Measurements from ENCODE around the gene HTATIP2. TPM values are rescaled to one million over a fixed set of nuclear protein-coding genes. Genes with fewer than 3 reads are reported as not detected.

HTATIP2 gene
- total and polyA plus RNA-seq, 9 of the 15 experiments (the other 6 are each of a cell fraction or from before 2014, with no cell fraction given) = 48.3 to 90.9 (median 64.4) TPM

DNA sequence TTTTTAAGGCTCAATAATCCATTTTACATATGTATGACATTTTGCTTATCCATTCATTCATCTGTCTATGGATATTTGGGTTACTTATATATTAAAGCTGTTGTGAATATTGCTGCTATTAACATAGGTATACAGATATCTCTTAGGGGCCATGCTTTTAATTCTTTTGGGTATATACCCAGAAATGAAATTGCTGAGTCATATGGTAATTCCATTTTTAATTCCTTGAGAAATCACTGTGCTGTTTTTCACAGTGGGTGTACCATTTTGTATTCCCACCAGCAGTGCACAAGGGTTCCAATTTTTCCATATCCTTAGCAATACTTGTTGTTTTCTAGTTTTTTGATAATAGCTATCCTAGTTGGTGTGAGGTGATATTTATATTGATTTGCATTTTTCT, 43.0 kb downstream of the HTATIP2 start:
- H3K4me2 ChIP-seq (ENCODE audit: insufficient read depth, low read length) = no peak overlapping the region
- H2AFZ ChIP-seq (ENCODE audit: low read depth, low read length) = no peak overlapping the region
- in situ Hi-C loops (cut with MboI) = no loop called here
- no peak overlapping the region for H3K4me3 ChIP-seq
- ChIA-PET CTCF (ENCODE audit: low intra/inter-chr PET ratio) (no interaction called here), POLR2A (no interaction called here)
- no peaks in the 10 kb centered on the region for H3K79me2 ChIP-seq (ENCODE audit: control insufficient read depth, insufficient read depth, low read length)
- no peak overlapping the region for H3K27ac ChIP-seq (ENCODE audit: extremely low read depth, low read depth, low read length)
- no peak for TF ChIP-seq HEY1 (CRISPR knock-in tag; IDR thresholded peaks at IDR 0.05; ENCODE audit: borderline replicate concordance)
- TF ChIP-seq HNRNPH1 (optimal IDR thresholded peaks at IDR 0.05; ENCODE audit: low read depth, low read length) = no peak
- peak; percentile 31; the same call in 1 of the 2 replicates for TF ChIP-seq NFE2L1 (tag; IDR thresholded peaks at IDR 0.05; ENCODE audit: borderline replicate concordance, low read depth)
- peak; percentile 66 for TF ChIP-seq C11orf30 (IDR thresholded peaks at IDR 0.05; ENCODE audit: low read depth)
- TF ChIP-seq, protein P1, sequence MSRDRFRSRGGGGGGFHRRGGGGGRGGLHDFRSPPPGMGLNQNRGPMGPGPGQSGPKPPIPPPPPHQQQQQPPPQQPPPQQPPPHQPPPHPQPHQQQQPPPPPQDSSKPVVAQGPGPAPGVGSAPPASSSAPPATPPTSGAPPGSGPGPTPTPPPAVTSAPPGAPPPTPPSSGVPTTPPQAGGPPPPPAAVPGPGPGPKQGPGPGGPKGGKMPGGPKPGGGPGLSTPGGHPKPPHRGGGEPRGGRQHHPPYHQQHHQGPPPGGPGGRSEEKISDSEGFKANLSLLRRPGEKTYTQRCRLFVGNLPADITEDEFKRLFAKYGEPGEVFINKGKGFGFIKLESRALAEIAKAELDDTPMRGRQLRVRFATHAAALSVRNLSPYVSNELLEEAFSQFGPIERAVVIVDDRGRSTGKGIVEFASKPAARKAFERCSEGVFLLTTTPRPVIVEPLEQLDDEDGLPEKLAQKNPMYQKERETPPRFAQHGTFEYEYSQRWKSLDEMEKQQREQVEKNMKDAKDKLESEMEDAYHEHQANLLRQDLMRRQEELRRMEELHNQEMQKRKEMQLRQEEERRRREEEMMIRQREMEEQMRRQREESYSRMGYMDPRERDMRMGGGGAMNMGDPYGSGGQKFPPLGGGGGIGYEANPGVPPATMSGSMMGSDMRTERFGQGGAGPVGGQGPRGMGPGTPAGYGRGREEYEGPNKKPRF (IDR thresholded peaks at IDR 0.05; ENCODE audit: low read depth, low read length) = no peak
- TF ChIP-seq ZNF316 (IDR thresholded peaks at IDR 0.05) = peak; percentile 79
- no peak for TF ChIP-seq CC2D1A (IDR thresholded peaks at IDR 0.05)
- TF ChIP-seq MAFK (IDR thresholded peaks at IDR 0.05; ENCODE audit: low read length) = peak; percentile 40; the same call in 1 of the 2 replicates
- TF ChIP-seq NFE2 (IDR thresholded peaks at IDR 0.05; ENCODE audit: low read depth) = peak; percentile 40
- peak; percentile 56; the same call in 1 of the 2 replicates for TF ChIP-seq MAFF (IDR thresholded peaks at IDR 0.05; ENCODE audit: low read length)
- TF ChIP-seq MAFG (tag; conservative IDR thresholded peaks at IDR 0.05) = peak; percentile 64
- TF ChIP-seq L3MBTL2 (IDR thresholded peaks at IDR 0.05) = no peak
- H3K36me3 ChIP-seq (ENCODE audit: control insufficient read depth, insufficient read depth, low read length) = peaks cover 86% of the 10 kb centered on the region
- no peaks in the 10 kb centered on the region for H3K4me1 ChIP-seq (replicated peaks in 1 of 2; ENCODE audit: control insufficient read depth in 2 of 2, insufficient read depth in 2 of 2, low read length in 2 of 2)
- H3K9me3 ChIP-seq (replicated peaks; ENCODE audit: control insufficient read depth, insufficient read depth, low read depth, low read length) = no peaks in the 10 kb centered on the region
- no peaks in the 10 kb centered on the region for H3K27me3 ChIP-seq (ENCODE audit: control insufficient read depth in 2 of 2, insufficient read depth in 2 of 2, low read length in 2 of 2)
- BruUV-seq (replicated peaks) = no TSS peak
- H3K9ac ChIP-seq (ENCODE audit: insufficient read depth in 1 of 2, low read depth in 2 of 2, low read length in 2 of 2) = no peak overlapping the region
- no peak for ATAC-seq
- intact Hi-C loops (cut with micrococcal nuclease) = no loop called here
- no peak for FAIRE-seq
- H3K9me1 ChIP-seq (ENCODE audit: control insufficient read depth, insufficient read depth, low read length) = no peaks in the 10 kb centered on the region
- H4K20me1 ChIP-seq (replicated peaks; ENCODE audit: control insufficient read depth, insufficient read depth, low read length) = no peaks in the 10 kb centered on the region
- no peak for DNase-seq (ENCODE audit: extremely low read depth in 1 of 4, low spot score in 3 of 4)

Data from K562 (cell line).